ENCODE data around the gene MBLAC2. TPM values are rescaled to one million over a fixed set of nuclear protein-coding genes. Genes with fewer than 3 reads are reported as not detected.

Gene MBLAC2
- polyA plus RNA-seq, 1 donor from 2014 or later, result 13.8 TPM

- H3K79me2 ChIP-seq (replicated peaks; ENCODE audit: insufficient read depth, low read length), result no peaks in the 10 kb centered on the region
- H3K36me3 ChIP-seq (ENCODE audit: insufficient read depth, low read length), result no peaks in the 10 kb centered on the region
- H3K27me3 ChIP-seq (ENCODE audit: insufficient read depth, low read depth, low read length), result no peaks in the 10 kb centered on the region
- no peaks in the 10 kb centered on the region for H3K9me3 ChIP-seq (ENCODE audit: low read length)
- TF ChIP-seq CTCF (IDR thresholded peaks at IDR 0.05; ENCODE audit: poor library complexity, severe bottlenecking) (no peak), POLR2AphosphoS5 (IDR thresholded peaks at IDR 0.05) (no peak), REST (IDR thresholded peaks at IDR 0.05; ENCODE audit: borderline replicate concordance) (no peak), TAF1 (IDR thresholded peaks at IDR 0.05; ENCODE audit: low read depth) (no peak), EP300 (conservative IDR thresholded peaks at IDR 0.05; ENCODE audit: poor library complexity, severe bottlenecking) (no peak), RAD21 (conservative IDR thresholded peaks at IDR 0.05) (no peak)
- no peak overlapping the region for H3K27ac ChIP-seq (ENCODE audit: low read length)
- no peak overlapping the region for H3K4me2 ChIP-seq (ENCODE audit: low read length)
- no peaks in the 10 kb centered on the region for H4K20me1 ChIP-seq (ENCODE audit: insufficient read depth)
- no peaks in the 10 kb centered on the region for H3F3A ChIP-seq (ENCODE audit: insufficient read depth, low read length, poor library complexity, severe bottlenecking)
- no peaks in the 10 kb centered on the region for H3K9me2 ChIP-seq (ENCODE audit: insufficient read depth, low read length)
- H3K4me3 ChIP-seq (ENCODE audit: low read length), result no peak overlapping the region
- no peak overlapping the region for H2AFZ ChIP-seq (ENCODE audit: low read depth, low read length)
- H3K9ac ChIP-seq (ENCODE audit: low read length), result no peak overlapping the region
Observed at GRCh38 chr5:90438100-90438499, 36.5 kb downstream of the MBLAC2 start.

GRCh38 chr5:90437663-90438062 lies 36.9 kb downstream of the MBLAC2 start:
- Histone ChIP-seq H3F3A (ENCODE audit: insufficient read depth, low read length, poor library complexity, severe bottlenecking) (no peaks in the 10 kb centered on the region), H3K9ac (ENCODE audit: low read length) (no peak overlapping the region), H3K27ac (ENCODE audit: low read length) (no peak overlapping the region), H3K9me3 (ENCODE audit: low read length) (no peaks in the 10 kb centered on the region), H3K79me2 (replicated peaks; ENCODE audit: insufficient read depth, low read length) (no peaks in the 10 kb centered on the region), H3K4me2 (ENCODE audit: low read length) (no peak overlapping the region), H2AFZ (ENCODE audit: low read depth, low read length) (no peak overlapping the region), H3K4me3 (ENCODE audit: low read length) (no peak overlapping the region), H3K9me2 (ENCODE audit: insufficient read depth, low read length) (no peaks in the 10 kb centered on the region), H3K27me3 (ENCODE audit: insufficient read depth, low read depth, low read length) (no peaks in the 10 kb centered on the region), H3K36me3 (ENCODE audit: insufficient read depth, low read length) (no peaks in the 10 kb centered on the region), H4K20me1 (ENCODE audit: insufficient read depth) (no peaks in the 10 kb centered on the region)
- TF ChIP-seq CTCF (IDR thresholded peaks at IDR 0.05; ENCODE audit: poor library complexity, severe bottlenecking) (no peak), REST (IDR thresholded peaks at IDR 0.05; ENCODE audit: borderline replicate concordance) (no peak), TAF1 (IDR thresholded peaks at IDR 0.05; ENCODE audit: low read depth) (no peak), EZH2 (IDR thresholded peaks at IDR 0.05; ENCODE audit: borderline replicate concordance, insufficient read depth, low read length, poor library complexity, severe bottlenecking) (no peak), POLR2AphosphoS5 (IDR thresholded peaks at IDR 0.05) (no peak), SMC3 (conservative IDR thresholded peaks at IDR 0.05; ENCODE audit: poor library complexity) (no peak), RAD21 (conservative IDR thresholded peaks at IDR 0.05) (no peak), MXI1 (conservative IDR thresholded peaks at IDR 0.05; ENCODE audit: poor library complexity, severe bottlenecking) (no peak), EP300 (conservative IDR thresholded peaks at IDR 0.05; ENCODE audit: poor library complexity, severe bottlenecking) (no peak)

Measured in neural cell (in vitro differentiated cells).